Stimulated activated CD8-positive, alpha-beta memory T cell treated with anti-CD3 and anti-CD28 coated beads, Interleukin-2, amount 100 ng/mL, for 1 hour (primary cell): Measurements from ENCODE around the gene BLMH.

ENCODE experiments used
- DNase-seq, 2 donors: peaks; one replicate each; pipeline ENCODE4 v3.0.0-alpha.2; 2020; ENCODE audit warnings: low read depth in 2 of 2

BLMH gene

GRCh38 chr17:30229012-30229411, 62.7 kb downstream of the BLMH start:
- DNase-seq = no peak

- no peak for DNase-seq
These were observed 63.7 kb downstream of the BLMH start for GRCh38 chr17:30228011-30228410.

GRCh38 chr17:30226878-30227277, 64.9 kb downstream of the BLMH start:
- no peak for DNase-seq

GRCh38 chr17:30225919-30226553, 65.7 kb downstream of the BLMH start:
- no peak for DNase-seq

GRCh38 chr17:30225112-30225511, 66.6 kb downstream of the BLMH start:
- no peak for DNase-seq

- DNase-seq = no peak
These were observed 67.3 kb downstream of the BLMH start for GRCh38 chr17:30224419-30224960.

- no peak for DNase-seq
These were observed 69.0 kb downstream of the BLMH start for GRCh38 chr17:30222721-30223175.

- no peak for DNase-seq
These were observed 69.5 kb downstream of the BLMH start for GRCh38 chr17:30222251-30222650.

GRCh38 chr17:30221346-30221745, 70.4 kb downstream of the BLMH start:
- no peak for DNase-seq

GRCh38 chr17:30220414-30220813, 71.3 kb downstream of the BLMH start:
- no peak for DNase-seq

GRCh38 chr17:30219833-30220232, 71.9 kb downstream of the BLMH start:
- no peak for DNase-seq

- no peak for DNase-seq
These were observed 72.4 kb downstream of the BLMH start for GRCh38 chr17:30219315-30219714.

GRCh38 chr17:30218799-30219198, 72.9 kb downstream of the BLMH start:
- no peak for DNase-seq

GRCh38 chr17:30217746-30218245, 73.9 kb downstream of the BLMH start:
- DNase-seq = no peak

- no peak for DNase-seq
These were observed 74.7 kb downstream of the BLMH start for GRCh38 chr17:30217054-30217453.

- DNase-seq = no peak
These were observed 79.0 kb downstream of the BLMH start for GRCh38 chr17:30212750-30213149.

- no peak for DNase-seq
These were observed 80.4 kb downstream of the BLMH start for GRCh38 chr17:30211371-30211770.

GRCh38 chr17:30210901-30211300, 80.8 kb downstream of the BLMH start:
- no peak for DNase-seq

GRCh38 chr17:30210366-30210765, 81.4 kb downstream of the BLMH start:
- no peak for DNase-seq

- DNase-seq = no peak
These were observed 81.8 kb downstream of the BLMH start for GRCh38 chr17:30209930-30210329.

- DNase-seq = no peak
These were observed 83.5 kb downstream of the BLMH start for GRCh38 chr17:30208214-30208613.

GRCh38 chr17:30207655-30208054, 84.1 kb downstream of the BLMH start:
- DNase-seq = no peak

- no peak for DNase-seq
These were observed 88.2 kb downstream of the BLMH start for GRCh38 chr17:30203471-30203981.
